ENCODE results near the gene BOC. TPM values are rescaled to one million over a fixed set of nuclear protein-coding genes. Genes with fewer than 3 reads are reported as not detected.

BOC gene
- total and polyA plus RNA-seq, 2 of the 8 experiments (the other 6 are each of a cell fraction or from before 2014, with no cell fraction given), result 6.9 to 9.3 TPM

- no peak overlapping the region for H4K8ac ChIP-seq (ENCODE audit: extremely low read depth, insufficient read depth, low read length)
- no peak overlapping the region for H3K23ac ChIP-seq (ENCODE audit: insufficient read length)
- no peaks in the 10 kb centered on the region for H3K23me2 ChIP-seq (ENCODE audit: low read depth, low read length)
- ChIA-PET POLR2A (ENCODE audit: partially characterized antibody) (no interaction called here), CTCF (ENCODE audit: partially characterized antibody) (interaction anchor here (1.3 to 4.1 kb wide), 3 partner anchors 14 to 51 kb away, joined by 6 to 15 read pairs (median 8); no protein-coding TSS in a partner anchor)
- H3K4me1 ChIP-seq (replicated peaks in 1 of 4; ENCODE audit: control insufficient read depth in 3 of 4, insufficient read depth in 4 of 4, low read length in 3 of 4), result peaks cover 5 to 12% (median 9%) of the 10 kb centered on the region in 4 experiments; a peak in 6 of 7 replicates
- 97% methylated on average over 3 of the region's 3 CpGs; no CpG with 5 or more reads in 1 of the 2 experiments for WGBS, 2 experiments (ENCODE audit: extremely low coverage in 1 of 2, insufficient coverage in 1 of 2, insufficient read length in 1 of 2, insufficient replicate concordance in 2 of 2, low coverage in 1 of 2, low lambda C conversion rate in 2 of 2, missing lambda C conversion rate in 1 of 2)
- H4K91ac ChIP-seq (replicated peaks; ENCODE audit: insufficient read length, low read length), result no peak overlapping the region
- no peaks in the 10 kb centered on the region for H3K9me3 ChIP-seq (ENCODE audit: insufficient read depth in 2 of 2, low read depth in 1 of 2, low read length in 1 of 2)
- H3K36me3 ChIP-seq (ENCODE audit: control insufficient read depth in 2 of 4, insufficient read depth in 4 of 4, low read length in 3 of 4), result no peaks in the 10 kb centered on the region
- no peak overlapping the region for H3K9ac ChIP-seq (replicated peaks in 1 of 4; ENCODE audit: extremely low read depth in 1 of 4, low read depth in 3 of 4, low read length in 3 of 4)
- no peaks in the 10 kb centered on the region for H3K79me1 ChIP-seq (ENCODE audit: low read depth, low read length)
- FAIRE-seq, result no peak
- no peak overlapping the region for H3K4me2 ChIP-seq (ENCODE audit: insufficient read depth in 1 of 2, low read depth in 2 of 2, low read length in 2 of 2)
- no peak overlapping the region for H2BK15ac ChIP-seq (ENCODE audit: low read length)
- H3K56ac ChIP-seq (replicated peaks; ENCODE audit: insufficient read length, low read depth, low read length), result no peak overlapping the region
- no peak for DNase-seq (ENCODE audit: low read depth in 1 of 2, low spot score in 2 of 2)
- no peak overlapping the region for H2BK12ac ChIP-seq (ENCODE audit: low read depth, low read length)
- H2BK20ac ChIP-seq (ENCODE audit: low read length), result no peak overlapping the region
- no peak overlapping the region for H3K14ac ChIP-seq (ENCODE audit: insufficient read length)
- H3K4ac ChIP-seq (replicated peaks; ENCODE audit: insufficient read length, low read depth, low read length), result no peak overlapping the region
- H4K20me1 ChIP-seq (replicated peaks in 1 of 2; ENCODE audit: control insufficient read depth in 1 of 2, insufficient read depth in 2 of 2, low read length in 2 of 2), result no peaks in the 10 kb centered on the region
- no peaks in the 10 kb centered on the region for H3K79me2 ChIP-seq (ENCODE audit: control insufficient read depth in 1 of 2, insufficient read depth in 2 of 2, low read length in 2 of 2)
- H3K18ac ChIP-seq (ENCODE audit: extremely low read depth, low read length), result no peak overlapping the region
- no peak overlapping the region for H2BK120ac ChIP-seq (replicated peaks; ENCODE audit: low read depth, low read length)
- H3K4me3 ChIP-seq (ENCODE audit: extremely low read depth in 1 of 4, insufficient read depth in 2 of 4, low read depth in 3 of 4, low read length in 4 of 4), result no peak overlapping the region
- no peak overlapping the region for H3K27ac ChIP-seq (ENCODE audit: low read depth, low read length)
- no peak overlapping the region for H2AFZ ChIP-seq (ENCODE audit: low read length)
- H2BK5ac ChIP-seq (ENCODE audit: low read depth, low read length), result no peak overlapping the region
- H3K27me3 ChIP-seq (replicated peaks in 1 of 4; ENCODE audit: control insufficient read depth in 3 of 4, extremely low read depth in 1 of 4, insufficient read depth in 3 of 4, low read length in 3 of 4), result no peaks in the 10 kb centered on the region
- H4K5ac ChIP-seq (ENCODE audit: insufficient read length, low read depth, low read length), result no peak overlapping the region
- H2AK5ac ChIP-seq (ENCODE audit: low read depth, low read length), result no peak overlapping the region
- TF ChIP-seq RFX5 (IDR thresholded peaks at IDR 0.05; ENCODE audit: borderline replicate concordance, low read depth, low read length), result no peak
- no peak for TF ChIP-seq TBP (IDR thresholded peaks at IDR 0.05; ENCODE audit: low read depth, low read length)
- TF ChIP-seq SP2 (IDR thresholded peaks at IDR 0.05; ENCODE audit: low read length), result no peak
- TF ChIP-seq EZH2 (IDR thresholded peaks at IDR 0.05; ENCODE audit: low read depth, low read length, severe bottlenecking), result no peak
Observed at GRCh38 chr3:113226491-113226890, 15.1 kb downstream of the BOC start.
